Skeletal muscle tissue (tissue), 4 donors: ENCODE data around the gene CAMKMT. TPM values are rescaled to one million over a fixed set of nuclear protein-coding genes. Genes with fewer than 3 reads are reported as not detected.

Experiments
- H3K27ac ChIP-seq: one replicate; pipeline ENCODE4 v1.7.0; 2013; ENCODE audit warnings: mild to moderate bottlenecking, low read depth, low read length, inconsistent platforms
- H3K27me3 ChIP-seq, 3 donors: one replicate each; pipeline ENCODE4 v1.7.0; 2013; ENCODE audit warnings: low read length in 3 of 3; ENCODE audit not compliant: control insufficient read depth in 3 of 3, insufficient read depth in 3 of 3
- H3K36me3 ChIP-seq, 3 donors: one replicate each; pipeline ENCODE4 v1.7.0; 2013; ENCODE audit warnings: low read length in 3 of 3; ENCODE audit not compliant: control insufficient read depth in 3 of 3, insufficient read depth in 3 of 3
- H3K4me1 ChIP-seq, 3 donors: one replicate each; pipeline ENCODE4 v1.7.0; 2013; ENCODE audit warnings: low read length in 3 of 3, mild to moderate bottlenecking in 3 of 3; ENCODE audit not compliant: control insufficient read depth in 3 of 3, insufficient read depth in 3 of 3
- H3K4me3 ChIP-seq, 3 donors: one replicate each; pipeline ENCODE4 v1.7.0; 2013; ENCODE audit warnings: low read length in 3 of 3
- H3K9ac ChIP-seq, 3 donors: one replicate each; pipeline ENCODE4 v1.7.0; 2013; ENCODE audit warnings: low read length in 3 of 3, mild to moderate bottlenecking in 3 of 3, moderate library complexity in 2 of 3, low read depth in 1 of 3
- H3K9me3 ChIP-seq, 3 donors: one replicate each; pipeline ENCODE4 v1.7.0; 2013; ENCODE audit warnings: low read length in 3 of 3; ENCODE audit not compliant: control insufficient read depth in 3 of 3
- total RNA-seq: library from RNA; depleted of rRNA; stranded (reverse); fragments of >200 nt; gene quantifications from one replicate; pipeline ENCODE4 v1.2.3, GENCODE V29; 2014
- donor health status: Osteomylitis.

CAMKMT gene
- total RNA-seq, 1 donor from 2014 or later = 5.2 TPM

DNA sequence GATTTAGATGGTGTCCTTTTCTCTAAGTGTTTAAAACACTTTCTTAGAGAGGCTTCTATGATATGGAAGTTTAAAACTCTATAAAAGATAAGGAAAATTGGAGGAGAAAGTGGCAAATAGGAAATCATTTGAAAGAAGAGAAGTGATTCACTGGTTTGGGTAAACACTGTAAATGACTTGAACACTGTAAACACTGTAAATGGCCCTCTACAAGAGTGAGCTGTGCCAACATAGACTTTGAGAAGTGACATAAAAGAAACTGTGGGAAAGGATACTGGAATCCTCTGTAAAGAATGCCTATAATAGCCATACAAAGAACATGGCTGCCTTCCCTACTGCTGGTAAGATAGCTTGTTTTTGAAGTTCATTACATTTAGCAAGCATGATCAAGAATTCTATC lies 368.8 kb downstream of the CAMKMT start:
- H3K27ac ChIP-seq = no peak overlapping the region
- H3K9ac ChIP-seq = no peak overlapping the region
- no peaks in the 10 kb centered on the region for H3K9me3 ChIP-seq
- no peaks in the 10 kb centered on the region for H3K36me3 ChIP-seq
- H3K4me3 ChIP-seq = no peak overlapping the region
- no peaks in the 10 kb centered on the region for H3K27me3 ChIP-seq
- H3K4me1 ChIP-seq = no peaks in the 10 kb centered on the region

DNA sequence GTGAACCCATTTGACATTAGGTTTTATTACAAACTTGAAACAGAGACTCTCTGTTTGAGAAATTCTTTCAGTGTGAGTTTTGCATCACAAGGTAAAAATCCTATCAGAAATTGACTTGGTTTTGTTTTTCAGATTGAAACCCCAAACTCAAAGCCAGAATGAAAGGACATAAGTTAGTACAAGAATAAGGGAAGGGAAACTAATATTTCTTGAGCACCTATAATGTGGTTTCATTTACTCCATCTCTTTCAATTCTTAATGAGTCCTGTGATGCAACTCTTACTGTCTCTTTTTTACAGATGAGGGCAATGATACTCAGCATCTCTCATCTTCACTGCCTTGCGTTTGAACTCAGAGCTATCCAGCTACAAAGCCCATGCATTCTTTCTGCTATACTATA lies 369.8 kb downstream of the CAMKMT start:
- H3K27ac ChIP-seq = no peak overlapping the region
- no peaks in the 10 kb centered on the region for H3K4me1 ChIP-seq
- H3K36me3 ChIP-seq = no peaks in the 10 kb centered on the region
- no peak overlapping the region for H3K9ac ChIP-seq
- H3K9me3 ChIP-seq = peaks cover 0 to 3% (median 0%) of the 10 kb centered on the region in 3 donors
- H3K27me3 ChIP-seq = no peaks in the 10 kb centered on the region
- no peak overlapping the region for H3K4me3 ChIP-seq

DNA sequence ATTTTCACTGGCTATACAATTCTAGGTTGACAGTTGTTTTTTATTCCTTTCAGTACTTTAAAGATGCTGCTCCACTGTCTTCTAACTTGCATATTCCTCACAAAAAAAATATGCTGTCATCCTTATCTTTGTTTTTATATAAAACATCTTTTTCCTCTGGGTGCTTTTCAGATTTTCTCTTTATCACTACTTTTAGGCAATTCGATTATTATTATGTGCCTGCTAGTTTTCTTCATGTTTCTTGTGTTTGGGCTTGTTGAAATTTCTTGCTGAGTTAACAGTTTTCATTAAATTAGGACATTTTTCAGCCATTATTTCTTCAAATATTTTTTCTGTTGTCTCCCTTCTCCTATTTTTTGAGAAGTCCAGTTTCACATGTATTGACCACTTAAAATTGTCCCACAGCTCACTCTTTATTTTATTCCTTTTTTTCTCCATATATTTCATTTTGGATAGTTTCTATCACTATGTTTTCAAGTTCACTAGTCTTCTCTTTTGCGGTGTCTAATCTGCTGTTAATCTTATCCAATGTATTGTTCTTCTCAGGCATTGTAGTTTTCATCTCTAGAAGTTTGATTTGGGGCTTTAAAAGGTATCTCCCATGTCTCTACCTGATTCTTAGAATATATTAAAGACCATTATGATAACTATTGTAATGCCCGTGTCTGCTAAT lies 374.7 kb downstream of the CAMKMT start:
- Histone ChIP-seq H3K4me1 (peaks cover 0 to 9% (median 5%) of the 10 kb centered on the region in 3 donors), H3K27me3 (no peaks in the 10 kb centered on the region), H3K9me3 (peaks cover 0 to 3% (median 0%) of the 10 kb centered on the region in 3 donors), H3K27ac (no peak overlapping the region), H3K36me3 (no peaks in the 10 kb centered on the region), H3K9ac (no peak overlapping the region), H3K4me3 (no peak overlapping the region)

DNA sequence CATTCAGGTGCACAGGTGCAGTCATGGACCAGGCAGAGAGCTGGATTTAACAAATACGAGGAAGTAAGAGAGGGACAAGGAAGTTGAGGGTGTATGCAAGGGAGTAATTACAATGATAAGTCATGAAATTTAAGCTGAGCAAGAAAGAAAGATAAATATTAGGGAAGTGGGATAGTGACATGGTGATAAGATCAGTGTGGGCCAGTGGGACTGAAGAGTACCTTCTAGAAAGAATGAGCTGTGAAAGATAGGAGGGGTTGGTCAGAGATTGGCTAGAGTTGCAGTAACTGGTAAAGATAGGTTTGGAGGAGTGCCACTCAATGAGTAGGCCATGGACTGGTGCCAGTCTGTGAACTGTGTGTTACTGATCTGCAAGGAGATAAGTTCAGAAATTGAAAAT lies 378.9 kb downstream of the CAMKMT start:
- H3K27me3 ChIP-seq = no peaks in the 10 kb centered on the region
- peaks cover 0 to 3% (median 0%) of the 10 kb centered on the region in 3 donors for H3K9me3 ChIP-seq
- peaks cover 3 to 21% (median 6%) of the 10 kb centered on the region in 3 donors for H3K4me1 ChIP-seq

DNA sequence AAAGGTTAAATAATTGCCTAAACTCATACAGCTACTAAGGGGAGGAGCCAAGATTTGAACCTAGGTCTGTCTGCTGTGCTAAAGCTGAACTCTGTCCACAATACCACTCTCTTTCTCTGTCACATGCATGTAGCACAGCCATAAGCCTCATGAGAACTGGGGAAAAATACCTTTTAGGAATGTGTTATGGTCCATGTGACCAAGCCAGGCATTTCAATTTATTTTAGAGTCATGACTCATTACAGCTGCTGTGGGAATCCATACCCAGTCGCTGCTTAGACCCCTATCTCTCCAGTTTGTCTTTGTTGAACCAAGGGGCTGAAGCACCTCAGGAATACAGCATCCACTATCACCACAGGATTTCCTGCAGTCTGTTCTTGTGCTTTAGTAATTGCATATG lies 379.8 kb downstream of the CAMKMT start:
- Histone ChIP-seq H3K27ac (no peak overlapping the region), H3K9me3 (no peaks in the 10 kb centered on the region), H3K36me3 (no peaks in the 10 kb centered on the region), H3K4me3 (no peak overlapping the region), H3K4me1 (peaks cover 3 to 25% (median 11%) of the 10 kb centered on the region in 3 donors), H3K9ac (no peak overlapping the region), H3K27me3 (no peaks in the 10 kb centered on the region)

More for the DNA sequence above, 378.9 kb downstream of the CAMKMT start:
- H3K9ac ChIP-seq = no peak overlapping the region
- H3K27ac ChIP-seq = no peak overlapping the region
- no peak overlapping the region for H3K4me3 ChIP-seq
- no peaks in the 10 kb centered on the region for H3K36me3 ChIP-seq

DNA sequence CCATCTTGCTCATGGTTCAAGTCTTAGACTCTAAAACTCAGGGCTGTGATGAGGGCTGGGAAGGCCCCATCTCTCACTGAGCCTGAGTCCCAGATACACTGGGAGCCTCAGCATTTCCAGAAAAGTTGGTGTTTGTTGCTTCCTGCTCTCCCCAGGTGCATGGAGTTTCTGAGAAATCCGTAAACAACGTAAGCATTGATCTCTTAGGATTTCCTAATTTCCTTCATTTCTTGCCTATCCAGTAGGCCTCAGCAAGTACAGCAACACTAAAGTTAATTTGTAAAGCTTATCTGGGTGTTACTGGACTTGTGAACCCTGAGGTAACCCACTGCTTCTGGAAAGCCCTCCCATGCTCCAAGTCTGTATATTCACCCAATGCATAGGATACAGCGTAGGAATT lies 380.3 kb downstream of the CAMKMT start:
- no peak overlapping the region for H3K9ac ChIP-seq
- no peaks in the 10 kb centered on the region for H3K9me3 ChIP-seq
- H3K36me3 ChIP-seq = no peaks in the 10 kb centered on the region
- H3K27ac ChIP-seq = no peak overlapping the region
- H3K4me1 ChIP-seq = peaks cover 3 to 25% (median 11%) of the 10 kb centered on the region in 3 donors
- H3K27me3 ChIP-seq = no peaks in the 10 kb centered on the region
- H3K4me3 ChIP-seq = no peak overlapping the region

DNA sequence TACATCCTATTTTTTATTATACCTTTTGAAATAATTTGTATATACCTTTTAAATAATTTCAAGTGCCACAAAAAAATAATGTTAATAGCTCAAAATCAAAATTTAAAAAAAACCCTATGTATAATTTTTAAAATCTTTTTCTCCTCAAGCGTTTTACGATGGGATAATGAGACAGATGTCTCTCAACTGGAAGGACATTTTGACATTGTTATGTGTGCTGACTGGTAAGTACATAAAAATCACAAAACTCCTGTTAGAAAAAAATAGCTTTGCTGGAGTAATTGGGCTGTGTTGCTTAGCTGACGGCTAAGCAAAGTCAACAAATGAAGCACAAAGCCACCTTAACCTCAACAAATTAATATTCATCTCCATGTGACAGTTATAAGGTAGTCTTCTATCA lies 381.7 kb downstream of the CAMKMT start:
- H3K4me3 ChIP-seq = no peak overlapping the region
- H3K9me3 ChIP-seq = no peaks in the 10 kb centered on the region
- H3K9ac ChIP-seq = no peak overlapping the region
- H3K36me3 ChIP-seq = no peaks in the 10 kb centered on the region
- peaks cover 3 to 25% (median 11%) of the 10 kb centered on the region in 3 donors for H3K4me1 ChIP-seq
- no peaks in the 10 kb centered on the region for H3K27me3 ChIP-seq
- no peak overlapping the region for H3K27ac ChIP-seq

DNA sequence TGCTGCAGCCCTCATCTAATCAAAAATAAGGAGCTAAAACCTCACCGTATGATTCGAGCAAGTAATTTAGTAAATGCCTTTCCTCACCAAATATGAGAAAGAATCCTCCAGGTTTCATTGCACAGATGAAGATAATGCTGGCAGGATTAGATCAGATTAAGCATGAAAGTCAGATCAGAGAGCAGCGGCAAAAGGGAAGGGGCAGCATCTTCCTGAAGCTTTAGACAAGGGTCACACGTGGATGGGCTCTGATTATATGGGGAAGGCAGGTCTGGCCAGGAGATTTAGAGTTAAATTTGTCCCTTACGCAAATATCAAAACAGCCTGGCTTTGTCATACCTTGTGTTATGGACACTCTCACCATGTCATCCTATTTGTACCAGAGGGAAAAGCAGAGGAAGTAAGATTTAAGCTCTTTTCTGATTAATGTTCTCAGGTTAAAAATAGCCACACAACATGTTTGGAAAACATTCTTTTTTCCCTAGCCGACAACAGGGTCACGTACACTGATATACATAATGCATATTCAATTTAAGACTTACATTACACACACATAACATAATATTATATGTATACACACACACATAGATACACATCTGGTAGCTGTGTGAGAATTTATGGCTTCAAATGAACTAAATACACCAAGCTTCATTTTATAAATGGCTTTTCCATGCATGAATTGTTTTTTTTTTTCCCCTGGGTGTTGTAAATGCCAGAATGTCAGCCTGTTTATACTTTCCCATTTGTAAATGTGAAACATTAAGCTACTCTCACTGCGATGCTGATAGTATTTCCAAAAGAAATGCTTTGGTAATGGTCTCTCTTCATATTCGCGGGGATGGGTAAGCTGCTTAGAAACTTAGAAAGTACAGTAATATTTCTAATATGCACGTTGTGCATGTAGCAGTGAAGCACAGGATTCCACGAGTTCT lies 383.5 kb downstream of the CAMKMT start:
- H3K9ac ChIP-seq = no peak overlapping the region
- H3K27me3 ChIP-seq = no peaks in the 10 kb centered on the region
- H3K27ac ChIP-seq = no peak overlapping the region
- no peaks in the 10 kb centered on the region for H3K36me3 ChIP-seq
- H3K4me3 ChIP-seq = peak overlapping the region in 1 of 3 donors; percentile 22
- H3K4me1 ChIP-seq = peaks cover 3 to 25% (median 11%) of the 10 kb centered on the region in 3 donors
- H3K9me3 ChIP-seq = no peaks in the 10 kb centered on the region

DNA sequence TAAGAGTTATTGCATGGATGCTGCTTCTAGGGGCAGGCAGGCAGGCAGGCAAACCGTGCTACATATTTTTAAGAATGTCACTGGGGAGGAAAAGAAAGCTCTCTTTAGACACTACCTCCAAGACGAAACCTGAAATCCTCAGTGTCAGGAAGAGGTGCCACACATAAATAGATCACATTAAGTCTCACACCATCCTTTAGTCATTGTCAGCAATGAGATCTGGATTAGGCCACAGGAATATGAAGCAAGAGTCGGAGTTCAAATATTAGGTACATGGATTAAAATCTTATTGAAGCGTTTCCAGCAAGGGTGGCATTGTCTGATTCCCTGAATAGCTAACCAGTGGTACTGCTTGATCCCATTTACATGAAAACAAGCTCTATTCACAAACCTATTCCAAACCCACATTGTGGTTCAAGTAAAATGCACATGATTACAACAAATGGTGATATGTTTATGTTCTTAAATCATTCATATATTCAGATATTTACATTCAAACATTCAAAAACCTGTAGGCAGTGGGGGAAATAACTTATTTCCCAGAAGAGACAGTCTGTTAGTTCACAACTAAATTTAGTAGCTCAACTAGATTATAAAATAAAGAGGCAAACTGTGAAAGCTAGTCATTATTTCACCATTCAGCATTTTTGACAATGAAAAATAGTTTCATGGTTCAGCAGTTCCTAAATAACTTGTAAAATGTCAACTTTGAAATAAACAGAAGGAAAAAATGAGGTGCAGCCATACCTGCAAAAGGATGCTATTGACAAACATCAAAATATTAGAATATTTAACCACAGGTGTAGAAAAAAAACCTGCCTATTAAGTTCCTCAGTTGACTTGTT lies 384.4 kb downstream of the CAMKMT start:
- H3K4me1 ChIP-seq = peaks cover 3 to 18% (median 6%) of the 10 kb centered on the region in 3 donors
- no peak overlapping the region for H3K27ac ChIP-seq
- H3K9me3 ChIP-seq = no peaks in the 10 kb centered on the region
- H3K36me3 ChIP-seq = no peaks in the 10 kb centered on the region
- peak overlapping the region in 1 of 3 donors; percentile 22 for H3K4me3 ChIP-seq
- no peaks in the 10 kb centered on the region for H3K27me3 ChIP-seq
- no peak overlapping the region for H3K9ac ChIP-seq
